HepG2 (cell line): ENCODE results near the gene HNRNPA2B1. TPM values are rescaled to one million over a fixed set of nuclear protein-coding genes. Genes with fewer than 3 reads are reported as not detected.
A peak's percentile ranks its signal among the peaks of the same experiment; 100 is the strongest.

Source experiments
- ASH2L ChIP-seq: fragments of 300-600, 200-600 bp; sonication (generic); IDR thresholded peaks from 2 replicates; pipeline ENCODE4 v1.7.0; 2017; ENCODE audit warnings: low read depth, mild to moderate bottlenecking, moderate library complexity, mixed read lengths, low read length; ENCODE audit not compliant: insufficient read length
- HNRNPL ChIP-seq: fragments of 200-400 bp; formaldehyde crosslinking; IDR thresholded peaks from 2 replicates; pipeline ENCODE4 v1.6.1; 2017; ENCODE audit warnings: mild to moderate bottlenecking, low read depth, low read length
- MYC ChIP-seq: sonication (generic); formaldehyde crosslinking; IDR thresholded peaks from 2 replicates; pipeline ENCODE4 v1.9.0; 2021; ENCODE audit warnings: missing genetic modification reagents, borderline replicate concordance
- POLR2G ChIP-seq: fragments of 200-400 bp; formaldehyde crosslinking; IDR thresholded peaks from 2 replicates; pipeline ENCODE4 v1.6.1; 2018; ENCODE audit warnings: mild to moderate bottlenecking, low read depth, low read length, moderate library complexity
- RAD21 ChIP-seq: fragments of 450-650 bp; formaldehyde crosslinking; IDR thresholded peaks from 2 replicates; pipeline ENCODE4 v1.5.0; 2020; ENCODE audit warnings: mild to moderate bottlenecking
- SMAD1 ChIP-seq: sonication (generic); formaldehyde crosslinking; IDR thresholded peaks from 2 replicates; pipeline ENCODE4 v1.4.0; 2020; ENCODE audit warnings: missing genetic modification reagents, low read depth, mild to moderate bottlenecking, borderline replicate concordance
- SP5 ChIP-seq: IDR thresholded peaks from 2 replicates; pipeline ENCODE4 v1.6.1; 2016; ENCODE audit warnings: low read depth, borderline replicate concordance
- SRY ChIP-seq: sonication (generic); formaldehyde crosslinking; IDR thresholded peaks from 2 replicates; pipeline ENCODE4 v1.8.0; 2022; ENCODE audit warnings: mild to moderate bottlenecking, missing genetic modification reagents
- TBX2 ChIP-seq: sonication (generic); formaldehyde crosslinking; IDR thresholded peaks from 2 replicates; pipeline ENCODE4 v1.5.0; 2020; ENCODE audit warnings: missing genetic modification reagents, mild to moderate bottlenecking, borderline replicate concordance
- THAP11 ChIP-seq: IDR thresholded peaks from 2 replicates; pipeline ENCODE4 v1.6.1; 2016; ENCODE audit warnings: missing biosample characterization, missing genetic modification reagents
- ZBTB7A ChIP-seq: sonication (generic); formaldehyde crosslinking; IDR thresholded peaks from 2 replicates; pipeline ENCODE4 v1.8.0; 2022; ENCODE audit warnings: mild to moderate bottlenecking, missing genetic modification reagents
- ZMAT3 ChIP-seq: sonication (generic); formaldehyde crosslinking; conservative IDR thresholded peaks from 2 replicates; pipeline ENCODE4 v1.7.0; 2021; ENCODE audit warnings: missing genetic modification reagents
- ZNF546 ChIP-seq: sonication (generic); formaldehyde crosslinking; conservative IDR thresholded peaks from 2 replicates; pipeline ENCODE4 v1.8.1; 2023; ENCODE audit warnings: mild to moderate bottlenecking, missing genetic modification reagents
- polyA plus RNA-seq, 8 experiments: library from polyadenylated mRNA; depleted of rRNA in 3 of 8; stranded (reverse) in 7 of 8; unstranded in 1 of 8; fragments of >200 nt; fragmentation: Illumina TruSeq in 4 of 8; extraction: Trizol in 4 of 8; gene quantifications; 2 replicates each; pipeline versions ENCODE4 v1.2.1 to v1.2.3, GENCODE V29; 2011 to 2016; ENCODE audit warnings: low read depth in 4 of 8, missing spikeins in 1 of 8, mixed read lengths in 1 of 8; ENCODE audit not compliant: insufficient read depth in 1 of 8
- total RNA-seq, 5 experiments: library from RNA; depleted of rRNA; stranded (reverse); fragments of >200 nt; fragmentation: Illumina TruSeq; extraction: Trizol; gene quantifications; 2 replicates each; pipeline ENCODE4 v1.2.3, GENCODE V29; 2016; ENCODE audit warnings: low read depth in 1 of 5
- TF ChIP-seq, protein P1 (sequence below): sonication (generic); formaldehyde crosslinking; IDR thresholded peaks from 2 replicates; pipeline ENCODE4 v1.5.0; 2020; ENCODE audit warnings: mild to moderate bottlenecking, missing genetic modification reagents, moderate library complexity
- TF ChIP-seq, protein P2 (sequence below), 2 experiments: fragments of 450-650 bp in 1 of 2; sonication (generic) in 1 of 2; formaldehyde crosslinking in 1 of 2; IDR thresholded peaks; 2 replicates each; pipeline versions ENCODE4 v1.6.1 to v1.8.0; 2016 to 2022; ENCODE audit warnings: antibody characterized with exemption in 1 of 2, mild to moderate bottlenecking in 1 of 2, missing genetic modification reagents in 1 of 2

HNRNPA2B1 gene
- total and polyA plus RNA-seq, 2 of the 13 experiments (the other 11 are each of a cell fraction or from before 2014, with no cell fraction given), result 193 to 412 TPM

DNA sequence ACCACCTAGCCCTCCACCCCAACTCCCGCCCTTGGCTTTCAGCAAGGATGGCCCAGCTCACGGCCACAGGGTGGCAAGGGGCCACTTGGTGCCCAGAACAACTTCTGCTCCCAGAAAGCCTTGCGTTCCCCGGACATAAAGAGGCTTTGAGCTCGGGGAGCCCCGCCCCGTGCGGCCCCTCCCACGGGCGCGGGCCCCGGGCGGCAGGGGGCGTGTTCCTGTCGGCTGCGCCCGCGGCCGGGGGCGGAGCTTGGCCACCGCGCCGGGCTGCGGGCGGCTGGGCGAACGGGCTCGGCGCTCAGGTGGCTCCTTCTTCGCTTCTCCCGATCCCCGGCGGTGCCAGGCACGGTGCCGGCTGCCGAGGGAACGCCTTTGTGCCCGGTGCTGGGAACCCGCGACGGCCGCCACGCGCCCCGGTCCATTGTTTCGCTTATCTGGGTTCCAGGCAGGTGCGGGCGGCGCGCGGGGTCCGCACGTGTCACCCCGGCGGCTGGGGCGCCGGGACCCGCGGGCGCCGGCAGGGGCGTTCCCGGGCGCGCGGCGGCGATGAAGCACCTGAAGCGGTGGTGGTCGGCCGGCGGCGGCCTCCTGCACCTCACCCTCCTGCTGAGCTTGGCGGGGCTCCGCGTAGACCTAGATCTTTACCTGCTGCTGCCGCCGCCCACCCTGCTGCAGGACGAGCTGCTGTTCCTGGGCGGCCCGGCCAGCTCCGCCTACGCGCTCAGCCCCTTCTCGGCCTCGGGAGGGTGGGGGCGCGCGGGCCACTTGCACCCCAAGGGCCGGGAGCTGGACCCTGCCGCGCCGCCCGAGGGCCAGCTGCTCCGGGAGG is 48.4 kb downstream of the HNRNPA2B1 start, which contains the start of gene NFE2L3 (continued):
- TF ChIP-seq HNRNPL (peak; percentile 95), THAP11 (CRISPR knock-in tag) (peak; percentile 53), SRY (0 out of 2 replicates have a peak, but pooled peaks have one; percentile 34), MYC (CRISPR knock-in tag) (peak; percentile 13; the same call in 1 of the 2 replicates), TBX2 (CRISPR knock-in tag) (0 out of 2 replicates have a peak, but pooled peaks have one; percentile 36), SMAD1 (0 out of 2 replicates have a peak, but pooled peaks have one; percentile 35), ZNF546 (CRISPR knock-in tag) (0 out of 2 replicates have a peak, but pooled peaks have one; percentile 7), ZBTB7A (CRISPR knock-in tag) (0 out of 2 replicates have a peak, but pooled peaks have one; percentile 17), RAD21 (CRISPR knock-in tag) (peak; percentile 19), POLR2G (peak; percentile 71), ASH2L (peak; percentile 2), ZMAT3 (CRISPR knock-in tag) (0 out of 2 replicates have a peak, but pooled peaks have one; percentile 54), SP5 (CRISPR knock-in tag) (peak; percentile 46; the same call in 1 of the 2 replicates)
- TF ChIP-seq, protein P1, sequence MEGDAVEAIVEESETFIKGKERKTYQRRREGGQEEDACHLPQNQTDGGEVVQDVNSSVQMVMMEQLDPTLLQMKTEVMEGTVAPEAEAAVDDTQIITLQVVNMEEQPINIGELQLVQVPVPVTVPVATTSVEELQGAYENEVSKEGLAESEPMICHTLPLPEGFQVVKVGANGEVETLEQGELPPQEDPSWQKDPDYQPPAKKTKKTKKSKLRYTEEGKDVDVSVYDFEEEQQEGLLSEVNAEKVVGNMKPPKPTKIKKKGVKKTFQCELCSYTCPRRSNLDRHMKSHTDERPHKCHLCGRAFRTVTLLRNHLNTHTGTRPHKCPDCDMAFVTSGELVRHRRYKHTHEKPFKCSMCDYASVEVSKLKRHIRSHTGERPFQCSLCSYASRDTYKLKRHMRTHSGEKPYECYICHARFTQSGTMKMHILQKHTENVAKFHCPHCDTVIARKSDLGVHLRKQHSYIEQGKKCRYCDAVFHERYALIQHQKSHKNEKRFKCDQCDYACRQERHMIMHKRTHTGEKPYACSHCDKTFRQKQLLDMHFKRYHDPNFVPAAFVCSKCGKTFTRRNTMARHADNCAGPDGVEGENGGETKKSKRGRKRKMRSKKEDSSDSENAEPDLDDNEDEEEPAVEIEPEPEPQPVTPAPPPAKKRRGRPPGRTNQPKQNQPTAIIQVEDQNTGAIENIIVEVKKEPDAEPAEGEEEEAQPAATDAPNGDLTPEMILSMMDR, result peak; percentile 48; the same call in 1 of the 2 replicates
- TF ChIP-seq, protein P2, sequence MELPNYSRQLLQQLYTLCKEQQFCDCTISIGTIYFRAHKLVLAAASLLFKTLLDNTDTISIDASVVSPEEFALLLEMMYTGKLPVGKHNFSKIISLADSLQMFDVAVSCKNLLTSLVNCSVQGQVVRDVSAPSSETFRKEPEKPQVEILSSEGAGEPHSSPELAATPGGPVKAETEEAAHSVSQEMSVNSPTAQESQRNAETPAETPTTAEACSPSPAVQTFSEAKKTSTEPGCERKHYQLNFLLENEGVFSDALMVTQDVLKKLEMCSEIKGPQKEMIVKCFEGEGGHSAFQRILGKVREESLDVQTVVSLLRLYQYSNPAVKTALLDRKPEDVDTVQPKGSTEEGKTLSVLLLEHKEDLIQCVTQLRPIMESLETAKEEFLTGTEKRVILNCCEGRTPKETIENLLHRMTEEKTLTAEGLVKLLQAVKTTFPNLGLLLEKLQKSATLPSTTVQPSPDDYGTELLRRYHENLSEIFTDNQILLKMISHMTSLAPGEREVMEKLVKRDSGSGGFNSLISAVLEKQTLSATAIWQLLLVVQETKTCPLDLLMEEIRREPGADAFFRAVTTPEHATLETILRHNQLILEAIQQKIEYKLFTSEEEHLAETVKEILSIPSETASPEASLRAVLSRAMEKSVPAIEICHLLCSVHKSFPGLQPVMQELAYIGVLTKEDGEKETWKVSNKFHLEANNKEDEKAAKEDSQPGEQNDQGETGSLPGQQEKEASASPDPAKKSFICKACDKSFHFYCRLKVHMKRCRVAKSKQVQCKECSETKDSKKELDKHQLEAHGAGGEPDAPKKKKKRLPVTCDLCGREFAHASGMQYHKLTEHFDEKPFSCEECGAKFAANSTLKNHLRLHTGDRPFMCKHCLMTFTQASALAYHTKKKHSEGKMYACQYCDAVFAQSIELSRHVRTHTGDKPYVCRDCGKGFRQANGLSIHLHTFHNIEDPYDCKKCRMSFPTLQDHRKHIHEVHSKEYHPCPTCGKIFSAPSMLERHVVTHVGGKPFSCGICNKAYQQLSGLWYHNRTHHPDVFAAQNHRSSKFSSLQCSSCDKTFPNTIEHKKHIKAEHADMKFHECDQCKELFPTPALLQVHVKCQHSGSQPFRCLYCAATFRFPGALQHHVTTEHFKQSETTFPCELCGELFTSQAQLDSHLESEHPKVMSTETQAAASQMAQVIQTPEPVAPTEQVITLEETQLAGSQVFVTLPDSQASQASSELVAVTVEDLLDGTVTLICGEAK (IDR thresholded peaks at IDR 0.05), result no peak
- TF ChIP-seq, protein P2 (CRISPR knock-in tag; IDR thresholded peaks at IDR 0.05), result 0 out of 2 replicates have a peak, but pooled peaks have one; percentile 34
